WTC11 (cell line): Measurements from ENCODE around the gene TBC1D22A. TPM values are rescaled to one million over a fixed set of nuclear protein-coding genes. Genes with fewer than 3 reads are reported as not detected.
A peak's percentile ranks its signal among the peaks of the same experiment; 100 is the strongest.

ENCODE experiments used
- ATAC-seq: fragments of 200-7000 bp; cut with Tn5 transposase; 2 replicates; pipeline ENCODE4 v1.10.0; 2021; ENCODE audit warnings: mild to moderate bottlenecking, moderate library complexity
- CTCF ChIA-PET: fragments of 300-600 bp; sonication (Branson Sonifier 250); formaldehyde crosslinking; loops from one replicate; lab custom pipeline; 2021; ENCODE audit warnings: antibody characterized with exemption; lab: Charles Lee
- POLR2A ChIA-PET: fragments of 350-600 bp; sonication (Branson Sonifier 250); formaldehyde crosslinking; loops from one replicate; lab custom pipeline; 2021; ENCODE audit warnings: antibody characterized with exemption; lab: Charles Lee
- DNase-seq: peaks from one replicate; pipeline ENCODE4 v3.0.0; 2021; ENCODE audit warnings: low spot score
- H3K27ac Mint-ChIP-seq: 2 replicates; pipeline ENCODE4 v1.8.0; 2021; ENCODE audit warnings: mixed read lengths
- H3K27me3 Mint-ChIP-seq: 2 replicates; pipeline ENCODE4 v1.8.0; 2021; ENCODE audit warnings: low read depth, mild to moderate bottlenecking, moderate library complexity, mixed read lengths
- H3K36me3 Mint-ChIP-seq: 2 replicates; pipeline ENCODE4 v1.8.0; 2021; ENCODE audit warnings: mixed read lengths
- H3K4me1 Mint-ChIP-seq: 2 replicates; pipeline ENCODE4 v1.8.0; 2022; ENCODE audit warnings: mixed read lengths
- H3K4me3 Mint-ChIP-seq: 2 replicates; pipeline ENCODE4 v1.8.0; 2021; ENCODE audit warnings: mild to moderate bottlenecking, moderate library complexity, mixed read lengths
- H3K9me3 Mint-ChIP-seq: 2 replicates; pipeline ENCODE4 v1.8.0; 2021; ENCODE audit warnings: mixed read lengths
- ARID4B ChIP-seq: sonication (generic); formaldehyde crosslinking; IDR thresholded peaks from 2 replicates; pipeline ENCODE4 v1.8.0; 2023; ENCODE audit warnings: missing genetic modification reagents, mild to moderate bottlenecking, borderline replicate concordance
- ATF1 ChIP-seq: sonication (generic); formaldehyde crosslinking; IDR thresholded peaks from 2 replicates; pipeline ENCODE4 v1.8.1; 2023; ENCODE audit warnings: mild to moderate bottlenecking, moderate library complexity, missing genetic modification reagents
- ATF2 ChIP-seq: sonication (generic); formaldehyde crosslinking; IDR thresholded peaks from 2 replicates; pipeline ENCODE4 v1.8.1; 2022; ENCODE audit warnings: low read depth, missing genetic modification reagents, borderline replicate concordance
- CREB1 ChIP-seq: sonication (generic); formaldehyde crosslinking; IDR thresholded peaks from 2 replicates; pipeline ENCODE4 v1.8.0; 2023; ENCODE audit warnings: mild to moderate bottlenecking, missing genetic modification reagents
- E2F4 ChIP-seq: sonication (generic); formaldehyde crosslinking; IDR thresholded peaks from 2 replicates; pipeline ENCODE4 v1.8.1; 2022; ENCODE audit warnings: low read depth, mild to moderate bottlenecking, moderate library complexity, missing genetic modification reagents, borderline replicate concordance
- E2F5 ChIP-seq: sonication (generic); formaldehyde crosslinking; IDR thresholded peaks from 2 replicates; pipeline ENCODE4 v1.8.1; 2022; ENCODE audit warnings: mild to moderate bottlenecking, moderate library complexity, missing genetic modification reagents
- ESRRA ChIP-seq: sonication (generic); formaldehyde crosslinking; IDR thresholded peaks from 2 replicates; pipeline ENCODE4 v1.8.1; 2022; ENCODE audit warnings: mild to moderate bottlenecking, missing genetic modification reagents, borderline replicate concordance
- ETV6 ChIP-seq: sonication (generic); formaldehyde crosslinking; IDR thresholded peaks from 2 replicates; pipeline ENCODE4 v1.8.1; 2022; ENCODE audit warnings: mild to moderate bottlenecking, missing genetic modification reagents
- FOXP4 ChIP-seq: sonication (generic); formaldehyde crosslinking; IDR thresholded peaks from 2 replicates; pipeline ENCODE4 v1.8.0; 2022; ENCODE audit warnings: mild to moderate bottlenecking, missing genetic modification reagents
- HMGA2 ChIP-seq: fragments of 250-450 bp; sonication (Bioruptor Pico); IDR thresholded peaks from 2 replicates; pipeline ENCODE4 v1.4.0; 2021; ENCODE audit warnings: mild to moderate bottlenecking, moderate library complexity
- KAT7 ChIP-seq: sonication (generic); formaldehyde crosslinking; IDR thresholded peaks from 2 replicates; pipeline ENCODE4 v1.8.1; 2023; ENCODE audit warnings: missing genetic modification reagents, mild to moderate bottlenecking, borderline replicate concordance
- NFATC4 ChIP-seq: fragments of 250-450 bp; sonication (Bioruptor Pico); IDR thresholded peaks from 2 replicates; pipeline ENCODE4 v1.9.0; 2021; ENCODE audit warnings: mild to moderate bottlenecking
- NR3C1 ChIP-seq: sonication (generic); formaldehyde crosslinking; conservative IDR thresholded peaks from 2 replicates; pipeline ENCODE4 v1.8.1; 2023; ENCODE audit warnings: low read depth, mild to moderate bottlenecking, missing genetic modification reagents
- PRDM15 ChIP-seq: sonication (generic); formaldehyde crosslinking; IDR thresholded peaks from 2 replicates; pipeline ENCODE4 v1.8.0; 2022; ENCODE audit warnings: missing genetic modification reagents
- RORB ChIP-seq: fragments of 250-450 bp; sonication (Bioruptor Pico); IDR thresholded peaks from 2 replicates; pipeline ENCODE4 v1.9.0; 2021; ENCODE audit warnings: mild to moderate bottlenecking
- SOX15 ChIP-seq: fragments of 250-450 bp; sonication (Bioruptor Pico); IDR thresholded peaks from 2 replicates; pipeline ENCODE4 v1.9.0; 2021; ENCODE audit warnings: mild to moderate bottlenecking
- SP1 ChIP-seq: sonication (generic); formaldehyde crosslinking; conservative IDR thresholded peaks from 2 replicates; pipeline ENCODE4 v1.8.1; 2022; ENCODE audit warnings: missing genetic modification reagents
- ZNF512 ChIP-seq: sonication (generic); formaldehyde crosslinking; IDR thresholded peaks from 2 replicates; pipeline ENCODE4 v1.8.1; 2022; ENCODE audit warnings: missing genetic modification reagents, borderline replicate concordance
- total RNA-seq: library from RNA; stranded (reverse); gene quantifications from 3 replicates; pipeline ENCODE4 v1.2.3, GENCODE V29; 2021

Gene TBC1D22A
- total RNA-seq, 1 experiment from 2014 or later: 18.1 TPM

GRCh38 chr22:46893281-46894020 lies 131.0 kb downstream of the TBC1D22A start:
- TF ChIP-seq NR3C1 (CRISPR knock-in tag): no peak
- TF ChIP-seq E2F4 (CRISPR knock-in tag): no peak
- TF ChIP-seq ESRRA (CRISPR knock-in tag): no peak
- no peak for TF ChIP-seq ATF1 (CRISPR knock-in tag)
- TF ChIP-seq ETV6 (CRISPR knock-in tag): no peak
- TF ChIP-seq SOX15 (CRISPR knock-in tag): no peak
- TF ChIP-seq NFATC4 (CRISPR knock-in tag): no peak
- no peak for TF ChIP-seq CREB1 (CRISPR knock-in tag)
- TF ChIP-seq E2F5 (CRISPR knock-in tag): no peak
- TF ChIP-seq ATF2 (CRISPR knock-in tag): no peak
- no peak for TF ChIP-seq RORB
- TF ChIP-seq ARID4B (CRISPR knock-in tag): no peak
- TF ChIP-seq HMGA2 (CRISPR knock-in tag): no peak
- no peak overlapping the region for H3K4me3 Mint-ChIP-seq
- ChIA-PET CTCF (no interaction called here), POLR2A (no interaction called here)
- no peaks in the 10 kb centered on the region for H3K4me1 Mint-ChIP-seq
- H3K36me3 Mint-ChIP-seq: peaks cover 8% of the 10 kb centered on the region
- no peak overlapping the region for H3K27ac Mint-ChIP-seq
- H3K9me3 Mint-ChIP-seq: no peaks in the 10 kb centered on the region; the same call in 1 of the 2 replicates
- DNase-seq: no peak
- ATAC-seq: no peak
- H3K27me3 Mint-ChIP-seq: no peaks in the 10 kb centered on the region

GRCh38 chr22:46894081-46894671 lies 131.7 kb downstream of the TBC1D22A start:
- Mint-ChIP-seq H3K27me3 (no peaks in the 10 kb centered on the region), H3K27ac (peak overlapping the region; percentile 79; the same call in 1 of the 2 replicates), H3K4me3 (no peak overlapping the region), H3K4me1 (no peaks in the 10 kb centered on the region), H3K36me3 (peaks cover 8% of the 10 kb centered on the region), H3K9me3 (no peaks in the 10 kb centered on the region; the same call in 1 of the 2 replicates)
- CTCF ChIA-PET: no interaction called here
- POLR2A ChIA-PET: no interaction called here
- DNase-seq: no peak
- no peak for ATAC-seq
- TF ChIP-seq KAT7 (CRISPR knock-in tag): no peak
- no peak for TF ChIP-seq NFATC4 (CRISPR knock-in tag)
- TF ChIP-seq PRDM15 (CRISPR knock-in tag): no peak
- no peak for TF ChIP-seq SP1
- TF ChIP-seq FOXP4: no peak
- no peak for TF ChIP-seq ZNF512
